H9 (cell line): ENCODE results near the gene RPL10A. TPM values are rescaled to one million over a fixed set of nuclear protein-coding genes. Genes with fewer than 3 reads are reported as not detected.

ENCODE experiments used
- DNase-seq: peaks from one replicate; pipeline ENCODE4 v3.0.0-alpha.2; 2017
- H2AFZ ChIP-seq: one replicate; pipeline ENCODE4 v1.6.1; 2013; ENCODE audit warnings: mild to moderate bottlenecking, low read length, control low read depth, moderate library complexity
- H2AK5ac ChIP-seq: 2 replicates; pipeline ENCODE4 v1.6.1; 2013; ENCODE audit warnings: low read length, control low read depth, mixed read lengths; ENCODE audit not compliant: insufficient read length
- H2BK120ac ChIP-seq: one replicate; pipeline ENCODE4 v1.6.1; 2013; ENCODE audit warnings: low read depth, mild to moderate bottlenecking, low read length, control low read depth, inconsistent platforms; ENCODE audit not compliant: poor library complexity, severe bottlenecking
- H2BK12ac ChIP-seq: 2 replicates; pipeline ENCODE4 v1.6.1; 2013; ENCODE audit warnings: low read length, control low read depth, mixed read lengths, low read depth; ENCODE audit not compliant: insufficient read length
- H2BK15ac ChIP-seq: 2 replicates; pipeline ENCODE4 v1.6.1; 2013; ENCODE audit warnings: low read depth, low read length, control low read depth
- H2BK20ac ChIP-seq: one replicate; pipeline ENCODE4 v1.6.1; 2013; ENCODE audit warnings: low read depth, mild to moderate bottlenecking, low read length, control low read depth, inconsistent platforms; ENCODE audit not compliant: poor library complexity, severe bottlenecking
- H2BK5ac ChIP-seq: 2 replicates; pipeline ENCODE4 v1.6.1; 2013; ENCODE audit warnings: low read length, control low read depth, mixed read lengths; ENCODE audit not compliant: insufficient read length
- H3K14ac ChIP-seq: 2 replicates; pipeline ENCODE4 v1.6.1; 2013; ENCODE audit warnings: low read length, control low read depth; ENCODE audit not compliant: insufficient read depth
- H3K18ac ChIP-seq: 2 replicates; pipeline ENCODE4 v1.6.1; 2013; ENCODE audit warnings: low read depth, mild to moderate bottlenecking, mixed read lengths, low read length, control low read depth; ENCODE audit not compliant: insufficient read length
- H3K23ac ChIP-seq: 2 replicates; pipeline ENCODE4 v1.6.1; 2013; ENCODE audit warnings: low read length, control low read depth, mixed read lengths, low read depth; ENCODE audit not compliant: insufficient read length
- H3K23me2 ChIP-seq: 2 replicates; pipeline ENCODE4 v1.6.1; 2013; ENCODE audit warnings: low read depth, mild to moderate bottlenecking, mixed read lengths, low read length, control low read depth; ENCODE audit not compliant: insufficient read length, poor library complexity, severe bottlenecking
- H3K27ac ChIP-seq: 2 replicates; pipeline ENCODE4 v1.5.1; 2013; ENCODE audit warnings: low read length, control low read depth, mixed read lengths, low read depth; ENCODE audit not compliant: insufficient read length
- H3K27me3 ChIP-seq: 2 replicates; pipeline ENCODE4 v1.6.1; 2013; ENCODE audit warnings: low read length, control low read depth, inconsistent platforms; ENCODE audit not compliant: insufficient read depth
- H3K4ac ChIP-seq: 2 replicates; pipeline ENCODE4 v1.6.1; 2013; ENCODE audit warnings: low read depth, mild to moderate bottlenecking, control low read depth, inconsistent platforms, low read length, moderate library complexity
- H3K4me1 ChIP-seq: 2 replicates; pipeline ENCODE4 v1.6.1; 2013; ENCODE audit warnings: low read length, control low read depth, inconsistent platforms; ENCODE audit not compliant: insufficient read depth
- H3K4me2 ChIP-seq: 2 replicates; pipeline ENCODE4 v1.6.1; 2013; ENCODE audit warnings: low read length, control low read depth, mixed read lengths; ENCODE audit not compliant: insufficient read length, insufficient read depth
- H3K56ac ChIP-seq: 2 replicates; pipeline ENCODE4 v1.6.1; 2013; ENCODE audit warnings: low read depth, mild to moderate bottlenecking, mixed read lengths, low read length, control low read depth; ENCODE audit not compliant: insufficient read length
- H3K79me1 ChIP-seq: 2 replicates; pipeline ENCODE4 v1.6.1; 2013; ENCODE audit warnings: low read depth, mild to moderate bottlenecking, moderate library complexity, low read length, control low read depth, inconsistent platforms; ENCODE audit not compliant: insufficient read depth, poor library complexity, severe bottlenecking
- H3K79me2 ChIP-seq: 2 replicates; pipeline ENCODE4 v1.6.1; 2013; ENCODE audit warnings: low read length, control low read depth, inconsistent platforms; ENCODE audit not compliant: insufficient read depth
- H3K9ac ChIP-seq: 2 replicates; pipeline ENCODE4 v1.6.1; 2013; ENCODE audit warnings: low read length, control low read depth, mixed read lengths; ENCODE audit not compliant: insufficient read length; ENCODE audit errors: extremely low read depth
- H3K9me3 ChIP-seq: one replicate; pipeline ENCODE4 v1.6.1; 2013; ENCODE audit warnings: low read depth, low read length, inconsistent platforms; ENCODE audit not compliant: control insufficient read depth
- H3T11ph ChIP-seq: one replicate; pipeline ENCODE4 v1.6.1; 2013; ENCODE audit warnings: mild to moderate bottlenecking, low read length, control low read depth, inconsistent platforms
- H4K20me1 ChIP-seq: one replicate; pipeline ENCODE4 v1.6.1; 2013; ENCODE audit not compliant: control insufficient read depth, insufficient read length, insufficient read depth
- H4K5ac ChIP-seq: 2 replicates; pipeline ENCODE4 v1.6.1; 2013; ENCODE audit warnings: low read depth, mild to moderate bottlenecking, mixed read lengths, low read length, control low read depth; ENCODE audit not compliant: insufficient read length
- H4K8ac ChIP-seq: replicated peaks from 2 replicates; pipeline ENCODE4 v1.6.1; 2013; ENCODE audit warnings: low read length, control low read depth, mixed read lengths, low read depth; ENCODE audit not compliant: insufficient read length
- H4K91ac ChIP-seq: 2 replicates; pipeline ENCODE4 v1.6.1; 2013; ENCODE audit warnings: low read depth, mild to moderate bottlenecking, moderate library complexity, mixed read lengths, low read length, control low read depth; ENCODE audit not compliant: insufficient read length
- H3K27ac Mint-ChIP-seq, 3 experiments: 2 replicates in 2 of 3; 3 replicates in 1 of 3; pipeline ENCODE4 v1.8.0; 2020 to 2021; ENCODE audit warnings: mixed read lengths in 3 of 3, mild to moderate bottlenecking in 1 of 3, moderate library complexity in 1 of 3
- H3K27me3 Mint-ChIP-seq: 2 replicates; pipeline ENCODE4 v1.8.0; 2021; ENCODE audit warnings: low read depth, mild to moderate bottlenecking, moderate library complexity, mixed read lengths
- H3K36me3 Mint-ChIP-seq, 3 experiments: 2 replicates in 2 of 3; 3 replicates in 1 of 3; pipeline ENCODE4 v1.8.0; 2020 to 2021; ENCODE audit warnings: low read depth in 3 of 3, mixed read lengths in 3 of 3; ENCODE audit not compliant: insufficient read depth in 1 of 3
- H3K4me1 Mint-ChIP-seq, 2 experiments: 2 replicates each; pipeline ENCODE4 v1.8.0; 2020; ENCODE audit warnings: mixed read lengths in 2 of 2
- H3K4me3 Mint-ChIP-seq, 2 experiments: 2 replicates in 1 of 2; 3 replicates in 1 of 2; pipeline ENCODE4 v1.8.0; 2020 to 2021; ENCODE audit warnings: mild to moderate bottlenecking in 2 of 2, mixed read lengths in 2 of 2, moderate library complexity in 1 of 2
- H3K9me3 Mint-ChIP-seq, 2 experiments: 2 replicates in 1 of 2; 3 replicates in 1 of 2; pipeline ENCODE4 v1.8.0; 2020; ENCODE audit warnings: mild to moderate bottlenecking in 2 of 2, mixed read lengths in 2 of 2, moderate library complexity in 1 of 2
- WGBS: extraction: QIAGEN DNeasy Blood & Tissue Kit; methylation state at CpG from one replicate; pipeline ENCODE4 v1.1.7; 2013; ENCODE audit warnings: missing lambda C conversion rate, low lambda C conversion rate, mixed read lengths; ENCODE audit not compliant: insufficient read length; ENCODE audit errors: extremely low coverage; 5-methylcytosine and 5-hydroxymethylcytosine counted together
- total RNA-seq: library from RNA; stranded (reverse); gene quantifications from 2 replicates; pipeline ENCODE4 v1.2.1, GENCODE V29; 2021
- TF ChIP-seq, protein P1 (sequence below): fragments of 200-600 bp; sonication (generic); conservative IDR thresholded peaks from 3 replicates; pipeline ENCODE4 v1.8.0; 2021; ENCODE audit warnings: antibody characterized with exemption, mild to moderate bottlenecking

Gene RPL10A
- total RNA-seq, 1 experiment from 2014 or later, result 1,830 TPM

DNA sequence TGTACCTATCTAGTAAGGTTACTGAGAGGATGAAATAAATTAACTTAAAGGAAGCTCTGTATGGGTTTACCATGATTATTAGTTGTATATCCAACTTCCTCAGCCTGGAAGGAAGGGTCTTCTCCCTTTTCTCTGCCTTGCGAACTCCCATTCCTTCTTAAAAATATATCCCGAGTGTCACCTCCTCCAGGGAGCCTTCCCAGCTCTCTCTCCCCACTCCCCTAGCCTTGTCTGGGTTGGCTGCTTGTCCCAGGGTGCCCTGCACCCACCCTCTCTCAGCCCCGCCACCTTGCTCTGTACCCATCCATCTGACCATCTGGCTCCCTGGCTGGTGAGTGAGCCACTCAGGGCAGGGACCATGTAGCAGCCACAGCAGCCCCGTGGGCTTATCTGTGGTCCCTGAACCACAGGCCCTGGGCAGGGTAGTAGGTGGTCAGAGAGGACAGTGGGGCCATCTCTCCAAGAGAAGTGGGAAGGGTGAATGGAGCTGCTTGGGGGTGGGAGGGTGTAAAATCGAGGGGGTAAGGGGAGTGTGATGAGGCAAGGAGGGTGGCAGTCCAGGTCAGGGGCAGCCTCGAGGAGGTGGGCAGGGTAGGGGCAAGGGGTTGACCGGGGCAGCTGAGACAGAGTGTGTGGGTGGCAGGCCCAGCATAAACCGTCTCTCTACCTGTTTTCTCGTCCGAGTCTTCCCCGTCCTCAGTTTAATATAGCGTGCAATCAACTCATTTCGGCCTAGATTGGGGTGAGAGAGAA is 15.9 kb downstream of the RPL10A start:
- Histone ChIP-seq H2BK20ac (no peak overlapping the region), H3K27me3 (no peaks in the 10 kb centered on the region), H3K4me2 (no peak overlapping the region), H3K23ac (no peak overlapping the region), H3K4me1 (peaks cover 11% of the 10 kb centered on the region; the same call in 1 of the 2 replicates), H2BK120ac (no peak overlapping the region), H3K79me2 (no peaks in the 10 kb centered on the region), H3K79me1 (no peaks in the 10 kb centered on the region), H4K91ac (peak overlapping the region; percentile 10), H3K4ac (no peak overlapping the region; the same call in 1 of the 2 replicates), H3K9ac (no peak overlapping the region), H3K18ac (peak overlapping the region; percentile 16), H2BK5ac (no peak overlapping the region), H2AK5ac (no peak overlapping the region), H3K23me2 (peaks cover 13% of the 10 kb centered on the region), H4K5ac (no peak overlapping the region), H2BK15ac (no peak overlapping the region), H2AFZ (no peak overlapping the region), H3K14ac (no peak overlapping the region), H3K27ac (no peak overlapping the region), H4K8ac (no peak overlapping the region), H3K9me3 (no peaks in the 10 kb centered on the region), H4K20me1 (no peaks in the 10 kb centered on the region), H3K56ac (no peak overlapping the region), H2BK12ac (peak overlapping the region; percentile 22), H3T11ph (no peak overlapping the region)
- H3K27ac Mint-ChIP-seq, result peak overlapping the region; percentile 88 to 99 (median 90); a peak in 5 of 7 replicates
- no peaks in the 10 kb centered on the region; a peak in 1 of 5 replicates for H3K9me3 Mint-ChIP-seq
- H3K27me3 Mint-ChIP-seq, result no peaks in the 10 kb centered on the region; the same call in none of the 2 replicates
- H3K4me1 Mint-ChIP-seq, result peaks cover 36 to 41% of the 10 kb centered on the region in 2 experiments
- no peak for DNase-seq
- TF ChIP-seq, protein P1, sequence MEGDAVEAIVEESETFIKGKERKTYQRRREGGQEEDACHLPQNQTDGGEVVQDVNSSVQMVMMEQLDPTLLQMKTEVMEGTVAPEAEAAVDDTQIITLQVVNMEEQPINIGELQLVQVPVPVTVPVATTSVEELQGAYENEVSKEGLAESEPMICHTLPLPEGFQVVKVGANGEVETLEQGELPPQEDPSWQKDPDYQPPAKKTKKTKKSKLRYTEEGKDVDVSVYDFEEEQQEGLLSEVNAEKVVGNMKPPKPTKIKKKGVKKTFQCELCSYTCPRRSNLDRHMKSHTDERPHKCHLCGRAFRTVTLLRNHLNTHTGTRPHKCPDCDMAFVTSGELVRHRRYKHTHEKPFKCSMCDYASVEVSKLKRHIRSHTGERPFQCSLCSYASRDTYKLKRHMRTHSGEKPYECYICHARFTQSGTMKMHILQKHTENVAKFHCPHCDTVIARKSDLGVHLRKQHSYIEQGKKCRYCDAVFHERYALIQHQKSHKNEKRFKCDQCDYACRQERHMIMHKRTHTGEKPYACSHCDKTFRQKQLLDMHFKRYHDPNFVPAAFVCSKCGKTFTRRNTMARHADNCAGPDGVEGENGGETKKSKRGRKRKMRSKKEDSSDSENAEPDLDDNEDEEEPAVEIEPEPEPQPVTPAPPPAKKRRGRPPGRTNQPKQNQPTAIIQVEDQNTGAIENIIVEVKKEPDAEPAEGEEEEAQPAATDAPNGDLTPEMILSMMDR, result no peak
- H3K36me3 Mint-ChIP-seq, result peaks cover 2 to 29% (median 15%) of the 10 kb centered on the region in 3 experiments; a peak in 5 of 7 replicates
- H3K4me3 Mint-ChIP-seq, result no peak overlapping the region
- WGBS, result no CpG with 5 or more reads among the region's 13 CpGs
